Suprapubic skin (tissue), 4 donors: ENCODE results near the gene SEMA5B. TPM values are rescaled to one million over a fixed set of nuclear protein-coding genes. Genes with fewer than 3 reads are reported as not detected.

Source experiments
- DNase-seq, 2 donors: peaks; one replicate each; pipeline ENCODE4 v3.0.0-alpha.2; 2019; ENCODE audit warnings: low spot score in 2 of 2
- H3K27ac ChIP-seq: fragments of 200-600 bp; sonication (generic); one replicate; pipeline ENCODE4 v1.5.1; 2019
- H3K27me3 ChIP-seq: fragments of 200-600 bp; sonication (generic); one replicate; pipeline ENCODE4 v1.5.1; 2019
- H3K36me3 ChIP-seq: fragments of 200-600 bp; sonication (generic); one replicate; pipeline ENCODE4 v1.5.1; 2019
- H3K4me1 ChIP-seq: fragments of 200-600 bp; sonication (generic); one replicate; pipeline ENCODE4 v1.5.1; 2019
- H3K4me3 ChIP-seq: fragments of 200-600 bp; sonication (generic); one replicate; pipeline ENCODE4 v1.5.1; 2019; ENCODE audit warnings: mild to moderate bottlenecking
- H3K9me3 ChIP-seq: fragments of 200-600 bp; sonication (generic); one replicate; pipeline ENCODE4 v1.5.1; 2019
- EP300 ChIP-seq: sonication (generic); formaldehyde crosslinking; IDR thresholded peaks from one replicate; pipeline ENCODE4 v1.6.1; 2017; ENCODE audit warnings: antibody characterized with exemption
- POLR2A ChIP-seq, 2 donors: fragments of 450-650 bp; IDR thresholded peaks; one replicate each; pipeline ENCODE4 v1.6.1; 2017; ENCODE audit warnings: antibody characterized with exemption in 2 of 2, mild to moderate bottlenecking in 2 of 2, moderate library complexity in 2 of 2
- POLR2AphosphoS5 ChIP-seq, 3 donors: sonication (generic); formaldehyde crosslinking; IDR thresholded peaks; one replicate each; pipeline ENCODE4 v1.6.1; 2017; ENCODE audit warnings: antibody characterized with exemption in 3 of 3
- WGBS: methylation state at CpG from one replicate; pipeline ENCODE4 v1.1.5; 2018; 5-methylcytosine and 5-hydroxymethylcytosine counted together
- total RNA-seq, 4 donors: library from RNA; depleted of rRNA; stranded (reverse); fragments of >200 nt; gene quantifications; one replicate each; pipeline ENCODE4 v1.1.0, GENCODE V29; 2016
- TF ChIP-seq, protein P1 (sequence below), 2 donors: fragments of 200-600 bp in 1 of 2; fragments of 450-650 bp in 1 of 2; sonication (generic) in 1 of 2; IDR thresholded peaks; one replicate each; pipeline ENCODE4 v1.5.1; 2016 to 2019; ENCODE audit warnings: antibody characterized with exemption in 2 of 2, mild to moderate bottlenecking in 1 of 2, moderate library complexity in 1 of 2

Gene SEMA5B
- total RNA-seq, 4 donors from 2014 or later, result 1.4 to 2.0 (median 1.8) TPM; not detected in 1

DNA sequence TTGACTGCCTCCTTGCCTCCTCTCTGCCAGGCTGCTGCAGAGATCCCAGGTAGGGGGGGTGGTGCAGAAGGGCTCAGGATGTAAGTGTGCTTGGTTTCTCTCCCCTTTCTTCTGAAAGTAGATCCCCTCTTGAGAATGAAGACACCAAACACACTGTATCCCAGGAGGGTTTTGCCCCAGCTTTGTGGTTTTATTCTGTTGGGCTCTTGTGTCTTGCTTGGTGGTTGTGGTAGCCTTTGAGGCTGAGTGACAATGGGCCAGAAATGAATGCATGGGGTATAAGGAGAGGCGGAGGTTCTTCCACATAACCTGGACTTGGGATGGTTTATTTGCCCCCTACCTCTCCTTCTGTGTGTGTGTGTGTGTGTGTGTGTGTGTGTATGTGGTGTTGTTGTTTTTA lies 45.0 kb upstream of the SEMA5B start:
- Histone ChIP-seq H3K4me1 (peaks cover 28% of the 10 kb centered on the region), H3K4me3 (no peak overlapping the region), H3K9me3 (no peaks in the 10 kb centered on the region), H3K27me3 (no peaks in the 10 kb centered on the region), H3K36me3 (no peaks in the 10 kb centered on the region), H3K27ac (no peak overlapping the region)
- no peak for DNase-seq
- 100% methylated on average over 1 of the region's 1 CpG for WGBS
- TF ChIP-seq, protein P1, sequence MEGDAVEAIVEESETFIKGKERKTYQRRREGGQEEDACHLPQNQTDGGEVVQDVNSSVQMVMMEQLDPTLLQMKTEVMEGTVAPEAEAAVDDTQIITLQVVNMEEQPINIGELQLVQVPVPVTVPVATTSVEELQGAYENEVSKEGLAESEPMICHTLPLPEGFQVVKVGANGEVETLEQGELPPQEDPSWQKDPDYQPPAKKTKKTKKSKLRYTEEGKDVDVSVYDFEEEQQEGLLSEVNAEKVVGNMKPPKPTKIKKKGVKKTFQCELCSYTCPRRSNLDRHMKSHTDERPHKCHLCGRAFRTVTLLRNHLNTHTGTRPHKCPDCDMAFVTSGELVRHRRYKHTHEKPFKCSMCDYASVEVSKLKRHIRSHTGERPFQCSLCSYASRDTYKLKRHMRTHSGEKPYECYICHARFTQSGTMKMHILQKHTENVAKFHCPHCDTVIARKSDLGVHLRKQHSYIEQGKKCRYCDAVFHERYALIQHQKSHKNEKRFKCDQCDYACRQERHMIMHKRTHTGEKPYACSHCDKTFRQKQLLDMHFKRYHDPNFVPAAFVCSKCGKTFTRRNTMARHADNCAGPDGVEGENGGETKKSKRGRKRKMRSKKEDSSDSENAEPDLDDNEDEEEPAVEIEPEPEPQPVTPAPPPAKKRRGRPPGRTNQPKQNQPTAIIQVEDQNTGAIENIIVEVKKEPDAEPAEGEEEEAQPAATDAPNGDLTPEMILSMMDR (IDR thresholded peaks at IDR 0.05), result no peak
- TF ChIP-seq EP300, result no peak
- no peak for TF ChIP-seq POLR2A (IDR thresholded peaks at IDR 0.05)
- TF ChIP-seq POLR2AphosphoS5 (IDR thresholded peaks at IDR 0.05), result no peak

DNA sequence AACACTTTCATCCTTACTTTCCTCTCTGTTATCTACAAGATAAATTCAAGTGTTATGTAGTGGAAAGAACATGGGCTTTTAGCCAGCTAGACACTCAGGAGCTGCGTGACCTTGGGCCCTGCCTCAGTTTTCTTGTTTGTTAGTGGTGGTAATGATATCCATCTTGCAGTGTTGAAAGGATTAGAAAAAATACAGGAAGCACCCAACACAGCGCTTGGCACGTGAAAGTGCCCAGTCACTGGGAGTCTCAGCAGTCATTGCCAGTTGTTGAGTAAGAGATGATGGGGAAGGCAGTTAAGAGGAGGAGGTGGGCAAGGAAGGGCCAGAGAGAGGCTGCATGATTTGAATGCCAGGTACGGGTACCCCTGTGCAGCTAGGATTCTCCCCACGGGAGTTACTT lies 44.6 kb upstream of the SEMA5B start:
- no peak for TF ChIP-seq EP300
- no peak for TF ChIP-seq POLR2AphosphoS5 (IDR thresholded peaks at IDR 0.05)
- TF ChIP-seq, protein P1 (IDR thresholded peaks at IDR 0.05), result no peak
- TF ChIP-seq POLR2A (IDR thresholded peaks at IDR 0.05), result no peak
- no peaks in the 10 kb centered on the region for H3K9me3 ChIP-seq
- 69% methylated on average over 5 of the region's 5 CpGs for WGBS
- no peak overlapping the region for H3K27ac ChIP-seq
- peaks cover 29% of the 10 kb centered on the region for H3K4me1 ChIP-seq
- no peaks in the 10 kb centered on the region for H3K36me3 ChIP-seq
- no peak for DNase-seq
- no peaks in the 10 kb centered on the region for H3K27me3 ChIP-seq
- no peak overlapping the region for H3K4me3 ChIP-seq

DNA sequence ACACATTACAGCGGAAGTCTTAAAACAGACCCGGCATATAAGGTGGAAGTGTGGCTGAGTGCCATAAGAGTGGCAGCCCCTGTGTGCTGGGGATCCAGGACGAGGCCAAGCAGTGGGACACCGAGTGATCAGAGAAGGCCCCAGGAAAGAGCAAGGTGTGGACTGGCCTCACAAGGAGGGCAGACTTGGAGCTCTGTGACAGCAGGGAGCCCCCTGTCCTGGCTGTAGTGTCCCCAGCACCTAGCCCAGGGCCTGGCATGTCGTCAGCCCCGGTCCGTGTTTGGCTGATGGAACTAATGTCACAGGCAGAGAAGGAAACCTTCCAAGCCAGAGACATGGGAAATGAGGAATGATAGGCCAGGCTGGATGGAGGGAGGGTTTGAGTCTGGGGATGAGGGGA lies 44.0 kb upstream of the SEMA5B start:
- DNase-seq, result no peak
- 87% methylated on average over 7 of the region's 7 CpGs for WGBS
- no peak overlapping the region for H3K4me3 ChIP-seq
- TF ChIP-seq, protein P1 (IDR thresholded peaks at IDR 0.05), result no peak
- TF ChIP-seq POLR2AphosphoS5 (IDR thresholded peaks at IDR 0.05), result no peak
- TF ChIP-seq EP300, result no peak
- no peak for TF ChIP-seq POLR2A (IDR thresholded peaks at IDR 0.05)
- no peaks in the 10 kb centered on the region for H3K36me3 ChIP-seq
- H3K27ac ChIP-seq, result no peak overlapping the region
- no peaks in the 10 kb centered on the region for H3K27me3 ChIP-seq
- H3K4me1 ChIP-seq, result peaks cover 26% of the 10 kb centered on the region
- no peaks in the 10 kb centered on the region for H3K9me3 ChIP-seq

DNA sequence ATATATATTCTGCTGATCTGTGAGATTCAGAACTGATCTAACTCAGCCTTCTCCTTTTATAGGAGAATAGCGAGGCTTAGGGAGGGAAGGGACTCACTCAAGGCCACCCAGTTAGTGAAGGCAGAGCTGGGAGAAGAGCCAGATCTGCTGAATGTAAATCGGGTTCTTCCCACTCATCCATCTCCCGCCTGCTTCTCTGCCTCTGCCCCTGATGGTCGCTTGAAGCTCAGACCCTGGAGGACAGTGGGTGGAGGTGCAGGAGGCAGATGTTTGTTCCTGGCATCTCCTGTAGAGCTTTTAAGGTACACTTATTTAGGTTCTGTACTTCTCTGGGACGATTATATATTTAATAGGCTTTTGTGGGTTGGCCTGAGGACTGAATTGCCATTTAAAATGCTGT lies 43.6 kb upstream of the SEMA5B start:
- 50% methylated on average over 5 of the region's 5 CpGs for WGBS
- no peaks in the 10 kb centered on the region for H3K27me3 ChIP-seq
- DNase-seq, result no peak
- peaks cover 24% of the 10 kb centered on the region for H3K4me1 ChIP-seq
- no peaks in the 10 kb centered on the region for H3K9me3 ChIP-seq
- H3K4me3 ChIP-seq, result no peak overlapping the region
- H3K27ac ChIP-seq, result no peak overlapping the region
- H3K36me3 ChIP-seq, result no peaks in the 10 kb centered on the region
- TF ChIP-seq, protein P1 (IDR thresholded peaks at IDR 0.05), result no peak
- TF ChIP-seq POLR2AphosphoS5 (IDR thresholded peaks at IDR 0.05) (no peak), POLR2A (IDR thresholded peaks at IDR 0.05) (no peak), EP300 (no peak)

DNA sequence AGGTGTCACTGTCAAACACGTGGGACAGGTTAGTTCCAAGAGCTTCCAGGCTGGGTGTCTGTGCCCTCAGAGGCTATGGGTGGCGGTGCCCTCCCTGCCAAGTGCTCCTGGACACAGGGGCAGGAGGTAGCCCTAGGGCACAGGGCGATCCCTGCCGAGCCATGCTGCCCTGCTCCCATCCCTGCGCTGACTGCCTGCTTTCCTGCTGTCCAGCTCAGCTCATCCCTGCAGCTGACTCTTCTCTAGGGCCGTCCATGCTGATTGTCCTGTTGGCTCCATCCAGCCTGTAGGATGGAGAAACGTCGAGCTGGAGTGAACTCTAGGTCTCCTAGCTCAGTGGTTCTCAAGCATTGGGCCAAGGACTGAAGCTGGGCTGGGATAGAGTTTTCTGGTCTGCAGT lies 42.9 kb upstream of the SEMA5B start:
- DNase-seq, result no peak
- TF ChIP-seq, protein P1 (IDR thresholded peaks at IDR 0.05), result no peak
- no peak for TF ChIP-seq POLR2A (IDR thresholded peaks at IDR 0.05)
- no peak for TF ChIP-seq POLR2AphosphoS5 (IDR thresholded peaks at IDR 0.05)
- no peak for TF ChIP-seq EP300
- Histone ChIP-seq H3K4me3 (no peak overlapping the region), H3K27ac (no peak overlapping the region), H3K4me1 (peaks cover 24% of the 10 kb centered on the region), H3K9me3 (no peaks in the 10 kb centered on the region), H3K36me3 (no peaks in the 10 kb centered on the region), H3K27me3 (no peaks in the 10 kb centered on the region)
- 71% methylated on average over 8 of the region's 8 CpGs for WGBS
